Body of pancreas (tissue), 4 donors: ENCODE data around the gene VLDLR. TPM values are rescaled to one million over a fixed set of nuclear protein-coding genes. Genes with fewer than 3 reads are reported as not detected.

ENCODE experiments used
- ATAC-seq: fragments of 150-250 bp; one replicate; pipeline ENCODE4 v1.9.1; 2016
- DNase-seq, 4 donors: peaks; one replicate each; pipeline ENCODE4 v3.0.0-alpha.2; 2019
- H3K27ac ChIP-seq, 4 donors: fragments of 200-600 bp; sonication (generic); 1 replicate in 3 of 4; 2 replicates in 1 of 4; pipeline versions ENCODE4 v1.5.1 to v1.6.1; 2016 to 2019; ENCODE audit warnings: mild to moderate bottlenecking in 1 of 4, mixed read lengths in 1 of 4, moderate library complexity in 1 of 4
- H3K27me3 ChIP-seq, 2 donors: fragments of 200-600 bp; sonication (generic); one replicate each; pipeline ENCODE4 v1.6.0; 2016; ENCODE audit warnings: mild to moderate bottlenecking in 1 of 2
- H3K36me3 ChIP-seq, 2 donors: fragments of 200-600 bp; sonication (generic); replicated peaks in 1 of 2; 2 replicates each; pipeline ENCODE4 v1.5.1; 2016; ENCODE audit warnings: low read depth in 2 of 2; ENCODE audit not compliant: insufficient read depth in 1 of 2
- H3K4me1 ChIP-seq: fragments of 200-600 bp; sonication (generic); one replicate; pipeline ENCODE4 v1.6.0; 2016
- H3K4me3 ChIP-seq, 2 donors: fragments of 200-600 bp; sonication (generic); 1 replicate in 1 of 2; 2 replicates in 1 of 2; pipeline ENCODE4 v1.5.1; 2016 to 2019
- H3K9me3 ChIP-seq, 3 donors: fragments of 200-600 bp; sonication (generic); 1 replicate in 2 of 3; 2 replicates in 1 of 3; pipeline ENCODE4 v1.5.1; 2016
- CTCF ChIP-seq, 7 experiments: fragments of 450-650 bp in 4 of 7; fragments of 200-600 bp in 3 of 7; sonication (generic) in 3 of 7; IDR thresholded peaks; one replicate each; pipeline ENCODE4 v1.5.1; 2016 to 2019; ENCODE audit warnings: antibody characterized with exemption in 7 of 7
- POLR2A ChIP-seq, 3 donors: fragments of 450-650 bp; IDR thresholded peaks; one replicate each; pipeline ENCODE4 v1.6.1; 2016; ENCODE audit warnings: antibody characterized with exemption in 3 of 3, mild to moderate bottlenecking in 2 of 3
- WGBS, 2 donors: methylation state at CpG; one replicate each; pipeline ENCODE4 v1.1.5; 2017; 5-methylcytosine and 5-hydroxymethylcytosine counted together
- intact Hi-C: fragments of 100-400 bp; cut with DNase I; formaldehyde crosslinking; loops from one replicate; pipeline ENCODE4 v1.15.1; 2023
- total RNA-seq, 2 donors: library from RNA; depleted of rRNA; stranded (reverse); fragments of >200 nt; gene quantifications; one replicate each; pipeline ENCODE4 v1.1.0, GENCODE V29; 2016

The VLDLR gene
- total RNA-seq, 2 donors from 2014 or later, result 14.8 to 18.1 TPM

- no peak for TF ChIP-seq POLR2A (IDR thresholded peaks at IDR 0.05)
- TF ChIP-seq CTCF (IDR thresholded peaks at IDR 0.05), result no peak
- H3K4me3 ChIP-seq, result no peak overlapping the region
- peaks cover 0 to 10% (median 2%) of the 10 kb centered on the region in 3 donors for H3K9me3 ChIP-seq
- H3K36me3 ChIP-seq, result no peaks in the 10 kb centered on the region
- intact Hi-C loops, result no loop called here
- H3K4me1 ChIP-seq, result no peaks in the 10 kb centered on the region
- ATAC-seq (no peak), DNase-seq (no peak)
- no peak overlapping the region for H3K27ac ChIP-seq
- WGBS, 2 donors, result 84 to 90% methylated on average over 1 of the region's 1 CpG
- no peaks in the 10 kb centered on the region for H3K27me3 ChIP-seq
Observed at GRCh38 chr9:2591967-2592366, 29.6 kb upstream of the VLDLR start.

DNA sequence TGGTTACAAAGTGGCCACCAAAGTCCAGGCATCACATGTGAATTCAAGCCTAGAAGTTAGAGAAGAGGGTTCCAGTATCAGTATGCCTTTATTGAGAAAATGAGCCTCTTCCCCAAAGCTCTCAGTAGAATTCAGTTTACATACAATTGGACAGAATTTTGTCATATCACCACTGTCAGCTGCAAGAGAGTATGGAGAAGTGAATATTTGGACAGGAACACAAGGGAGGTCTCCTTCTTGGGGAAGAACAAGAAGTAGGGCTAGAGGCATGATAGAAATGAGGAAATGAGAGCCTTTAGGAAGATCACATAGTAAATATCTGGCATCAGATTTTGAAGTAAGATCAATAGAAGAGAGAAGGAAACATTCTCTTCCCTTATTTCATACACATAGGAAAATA lies 27.8 kb upstream of the VLDLR start:
- H3K4me1 ChIP-seq, result no peaks in the 10 kb centered on the region
- H3K9me3 ChIP-seq, result peaks cover 0 to 10% (median 2%) of the 10 kb centered on the region in 3 donors
- intact Hi-C loops, result no loop called here
- no peak for DNase-seq
- no peaks in the 10 kb centered on the region for H3K27me3 ChIP-seq
- H3K4me3 ChIP-seq, result no peak overlapping the region
- H3K36me3 ChIP-seq, result no peaks in the 10 kb centered on the region
- no peak for ATAC-seq
- no peak overlapping the region for H3K27ac ChIP-seq
- TF ChIP-seq CTCF (IDR thresholded peaks at IDR 0.05) (no peak), POLR2A (IDR thresholded peaks at IDR 0.05) (no peak)

GRCh38 chr9:2595973-2596372 lies 25.6 kb upstream of the VLDLR start:
- intact Hi-C loops, result no loop called here
- Histone ChIP-seq H3K4me3 (no peak overlapping the region), H3K9me3 (peaks cover 0 to 10% (median 2%) of the 10 kb centered on the region in 3 donors), H3K4me1 (no peaks in the 10 kb centered on the region), H3K27ac (no peak overlapping the region), H3K36me3 (no peaks in the 10 kb centered on the region), H3K27me3 (no peaks in the 10 kb centered on the region)
- no peak for ATAC-seq
- no peak for TF ChIP-seq POLR2A (IDR thresholded peaks at IDR 0.05)
- no peak for TF ChIP-seq CTCF (IDR thresholded peaks at IDR 0.05)
- 66 to 89% methylated on average over 2 of the region's 2 CpGs for WGBS, 2 donors
- DNase-seq, result no peak

- DNase-seq, result no peak
- no peak for ATAC-seq
- no peak for TF ChIP-seq CTCF (IDR thresholded peaks at IDR 0.05)
- no peak for TF ChIP-seq POLR2A (IDR thresholded peaks at IDR 0.05)
- intact Hi-C loops, result no loop called here
- Histone ChIP-seq H3K36me3 (no peaks in the 10 kb centered on the region), H3K9me3 (peaks cover 0 to 6% (median 0%) of the 10 kb centered on the region in 3 donors), H3K27ac (no peak overlapping the region), H3K4me3 (no peak overlapping the region), H3K4me1 (peaks cover 1% of the 10 kb centered on the region), H3K27me3 (no peaks in the 10 kb centered on the region)
- 73 to 77% methylated on average over 1 of the region's 1 CpG for WGBS, 2 donors
Observed at GRCh38 chr9:2597483-2597882, 24.1 kb upstream of the VLDLR start.

DNA sequence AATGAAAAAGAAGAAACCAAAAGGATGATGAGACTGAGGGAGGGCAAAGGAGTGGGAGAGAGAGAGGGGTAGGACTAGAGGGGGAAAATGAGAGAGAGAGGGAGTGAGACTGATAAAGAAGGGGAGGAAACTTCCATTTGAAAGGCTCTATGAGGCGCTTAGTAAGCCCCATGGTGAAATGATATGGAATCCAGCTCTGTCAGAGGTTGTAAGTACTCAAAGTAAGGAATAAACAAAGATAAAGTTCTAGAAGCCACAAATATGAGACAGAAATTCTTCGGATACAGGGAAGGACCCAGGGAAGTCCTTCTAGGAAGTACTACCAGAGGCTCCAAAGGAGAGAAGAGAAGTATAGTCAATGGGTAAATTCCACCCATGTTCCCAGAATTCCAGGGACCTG lies 21.7 kb upstream of the VLDLR start:
- H3K36me3 ChIP-seq, result no peaks in the 10 kb centered on the region
- no peak for ATAC-seq
- no peaks in the 10 kb centered on the region for H3K27me3 ChIP-seq
- 85 to 86% methylated on average over 2 of the region's 2 CpGs for WGBS, 2 donors
- TF ChIP-seq POLR2A (IDR thresholded peaks at IDR 0.05) (no peak), CTCF (IDR thresholded peaks at IDR 0.05) (no peak)
- no peak overlapping the region for H3K27ac ChIP-seq
- intact Hi-C loops, result no loop called here
- no peaks in the 10 kb centered on the region for H3K9me3 ChIP-seq
- H3K4me1 ChIP-seq, result peaks cover 7% of the 10 kb centered on the region
- no peak for DNase-seq
- H3K4me3 ChIP-seq, result no peak overlapping the region
